Neuron (in vitro differentiated cells): ENCODE measurements around the gene PIK3R3.

ENCODE experiments used
- H2AFZ ChIP-seq: one replicate; pipeline ENCODE4 v1.6.1; 2013; ENCODE audit warnings: low read depth, mild to moderate bottlenecking, inconsistent platforms, low read length, moderate library complexity
- H3K27me3 ChIP-seq: one replicate; pipeline ENCODE4 v1.6.1; 2013; ENCODE audit warnings: low read length; ENCODE audit not compliant: insufficient read depth
- H3K36me3 ChIP-seq: one replicate; pipeline ENCODE4 v1.6.1; 2013; ENCODE audit warnings: low read length; ENCODE audit not compliant: insufficient read depth
- H3K4me1 ChIP-seq: one replicate; pipeline ENCODE4 v1.6.1; 2013; ENCODE audit warnings: low read length; ENCODE audit not compliant: insufficient read depth
- H3K4me3 ChIP-seq: 2 replicates; pipeline ENCODE4 v1.5.1; 2013; ENCODE audit warnings: mild to moderate bottlenecking, low read length, moderate library complexity
- H3K9me3 ChIP-seq: one replicate; pipeline ENCODE4 v1.6.1; 2013; ENCODE audit warnings: low read length

PIK3R3 gene

GRCh38 chr1:46169811-46170454, 37.5 kb upstream of the PIK3R3 start:
- peaks cover 9% of the 10 kb centered on the region for H3K27me3 ChIP-seq
- H3K4me3 ChIP-seq, result no peak overlapping the region
- H3K4me1 ChIP-seq, result peaks cover 10% of the 10 kb centered on the region
- peaks cover 2% of the 10 kb centered on the region for H3K9me3 ChIP-seq
- no peak overlapping the region for H2AFZ ChIP-seq
- no peaks in the 10 kb centered on the region for H3K36me3 ChIP-seq

- Histone ChIP-seq H3K4me1 (peaks cover 3% of the 10 kb centered on the region), H3K27me3 (peaks cover 9% of the 10 kb centered on the region), H3K4me3 (no peak overlapping the region), H2AFZ (no peak overlapping the region), H3K9me3 (peaks cover 2% of the 10 kb centered on the region), H3K36me3 (no peaks in the 10 kb centered on the region)
Observed at GRCh38 chr1:46168477-46168876, 36.0 kb upstream of the PIK3R3 start.

GRCh38 chr1:46166521-46167462, 34.4 kb upstream of the PIK3R3 start:
- Histone ChIP-seq H3K9me3 (peaks cover 2% of the 10 kb centered on the region), H3K27me3 (peaks cover 9% of the 10 kb centered on the region), H3K4me1 (no peaks in the 10 kb centered on the region), H3K4me3 (no peak overlapping the region), H3K36me3 (no peaks in the 10 kb centered on the region), H2AFZ (no peak overlapping the region)

- no peaks in the 10 kb centered on the region for H3K9me3 ChIP-seq
- no peaks in the 10 kb centered on the region for H3K27me3 ChIP-seq
- H3K4me1 ChIP-seq, result no peaks in the 10 kb centered on the region
- H2AFZ ChIP-seq, result no peak overlapping the region
- no peaks in the 10 kb centered on the region for H3K36me3 ChIP-seq
- no peak overlapping the region for H3K4me3 ChIP-seq
Observed at GRCh38 chr1:46160212-46160611, 27.8 kb upstream of the PIK3R3 start.

- no peak overlapping the region for H3K4me3 ChIP-seq
- no peaks in the 10 kb centered on the region for H3K36me3 ChIP-seq
- no peaks in the 10 kb centered on the region for H3K9me3 ChIP-seq
- no peaks in the 10 kb centered on the region for H3K27me3 ChIP-seq
- H3K4me1 ChIP-seq, result no peaks in the 10 kb centered on the region
- no peak overlapping the region for H2AFZ ChIP-seq
Observed at GRCh38 chr1:46159516-46159915, 27.1 kb upstream of the PIK3R3 start.

- Histone ChIP-seq H2AFZ (no peak overlapping the region), H3K4me1 (no peaks in the 10 kb centered on the region), H3K27me3 (no peaks in the 10 kb centered on the region), H3K4me3 (no peak overlapping the region), H3K36me3 (no peaks in the 10 kb centered on the region), H3K9me3 (no peaks in the 10 kb centered on the region)
Observed at GRCh38 chr1:46158312-46159281, 26.2 kb upstream of the PIK3R3 start.

- H2AFZ ChIP-seq, result no peak overlapping the region
- H3K9me3 ChIP-seq, result no peaks in the 10 kb centered on the region
- no peaks in the 10 kb centered on the region for H3K27me3 ChIP-seq
- H3K4me1 ChIP-seq, result no peaks in the 10 kb centered on the region
- no peak overlapping the region for H3K4me3 ChIP-seq
- no peaks in the 10 kb centered on the region for H3K36me3 ChIP-seq
Observed at GRCh38 chr1:46157916-46158311, 25.5 kb upstream of the PIK3R3 start.

GRCh38 chr1:46153732-46154131, 21.3 kb upstream of the PIK3R3 start:
- H2AFZ ChIP-seq, result no peak overlapping the region
- no peaks in the 10 kb centered on the region for H3K36me3 ChIP-seq
- no peaks in the 10 kb centered on the region for H3K4me1 ChIP-seq
- H3K27me3 ChIP-seq, result no peaks in the 10 kb centered on the region
- no peak overlapping the region for H3K4me3 ChIP-seq
- H3K9me3 ChIP-seq, result no peaks in the 10 kb centered on the region

GRCh38 chr1:46153228-46153627, 20.8 kb upstream of the PIK3R3 start:
- H3K4me1 ChIP-seq, result no peaks in the 10 kb centered on the region
- no peaks in the 10 kb centered on the region for H3K27me3 ChIP-seq
- no peak overlapping the region for H2AFZ ChIP-seq
- no peaks in the 10 kb centered on the region for H3K36me3 ChIP-seq
- H3K9me3 ChIP-seq, result no peaks in the 10 kb centered on the region
- no peak overlapping the region for H3K4me3 ChIP-seq

- Histone ChIP-seq H3K27me3 (no peaks in the 10 kb centered on the region), H3K9me3 (no peaks in the 10 kb centered on the region), H3K4me1 (no peaks in the 10 kb centered on the region), H3K4me3 (no peak overlapping the region), H2AFZ (no peak overlapping the region), H3K36me3 (no peaks in the 10 kb centered on the region)
Observed at GRCh38 chr1:46152016-46152415, 19.6 kb upstream of the PIK3R3 start.

- H3K4me1 ChIP-seq, result no peaks in the 10 kb centered on the region
- H3K4me3 ChIP-seq, result no peak overlapping the region
- no peaks in the 10 kb centered on the region for H3K36me3 ChIP-seq
- H2AFZ ChIP-seq, result no peak overlapping the region
- H3K27me3 ChIP-seq, result no peaks in the 10 kb centered on the region
- no peaks in the 10 kb centered on the region for H3K9me3 ChIP-seq
Observed at GRCh38 chr1:46150085-46150484, 17.7 kb upstream of the PIK3R3 start.

- Histone ChIP-seq H2AFZ (no peak overlapping the region), H3K4me1 (no peaks in the 10 kb centered on the region), H3K4me3 (no peak overlapping the region), H3K9me3 (no peaks in the 10 kb centered on the region), H3K36me3 (no peaks in the 10 kb centered on the region), H3K27me3 (no peaks in the 10 kb centered on the region)
Observed at GRCh38 chr1:46148318-46148717, 15.9 kb upstream of the PIK3R3 start.

- Histone ChIP-seq H3K27me3 (no peaks in the 10 kb centered on the region), H3K4me1 (peaks cover 36% of the 10 kb centered on the region), H3K9me3 (no peaks in the 10 kb centered on the region), H3K4me3 (no peak overlapping the region), H2AFZ (no peak overlapping the region), H3K36me3 (no peaks in the 10 kb centered on the region)
Observed at GRCh38 chr1:46137916-46138315, 5.5 kb upstream of the PIK3R3 start.
